HepG2 (cell line): ENCODE results near the gene EEPD1. TPM values are rescaled to one million over a fixed set of nuclear protein-coding genes. Genes with fewer than 3 reads are reported as not detected.

ENCODE experiments used
- CENPX ChIP-seq: sonication (generic); formaldehyde crosslinking; IDR thresholded peaks from 2 replicates; pipeline ENCODE4 v1.9.0; 2021; ENCODE audit warnings: mild to moderate bottlenecking, missing genetic modification reagents, moderate library complexity
- EP300 ChIP-seq, 3 experiments: sonication (generic) in 1 of 3; formaldehyde crosslinking in 1 of 3; IDR thresholded peaks; 2 replicates each; pipeline versions ENCODE4 v1.5.1 to v1.6.1; 2011 to 2020; ENCODE audit warnings: low read depth in 2 of 3, low read length in 2 of 3, borderline replicate concordance in 1 of 3, improper control_type of control experiment in 1 of 3, mild to moderate bottlenecking in 1 of 3, missing genetic modification reagents in 1 of 3, moderate library complexity in 1 of 3
- ETV5 ChIP-seq: IDR thresholded peaks from 2 replicates; pipeline ENCODE4 v1.6.1; 2018; ENCODE audit warnings: missing biosample characterization, missing genetic modification reagents, inconsistent platforms, borderline replicate concordance
- FOSL1 ChIP-seq: sonication (generic); formaldehyde crosslinking; IDR thresholded peaks from 2 replicates; pipeline ENCODE4 v1.9.0; 2021; ENCODE audit warnings: missing genetic modification reagents, borderline replicate concordance
- PCBP1 ChIP-seq: fragments of 200-400 bp; formaldehyde crosslinking; IDR thresholded peaks from 2 replicates; pipeline ENCODE4 v1.6.1; 2017; ENCODE audit warnings: mild to moderate bottlenecking, low read depth, low read length, borderline replicate concordance
- POLR2AphosphoS2 ChIP-seq: IDR thresholded peaks from 2 replicates; pipeline ENCODE4 v1.6.1; 2011; ENCODE audit warnings: low read depth, low read length, improper control_type of control experiment
- RELA ChIP-seq: sonication (generic); formaldehyde crosslinking; IDR thresholded peaks from 2 replicates; pipeline ENCODE4 v1.4.0; 2020; ENCODE audit warnings: missing genetic modification reagents
- SRY ChIP-seq: sonication (generic); formaldehyde crosslinking; IDR thresholded peaks from 2 replicates; pipeline ENCODE4 v1.8.0; 2022; ENCODE audit warnings: mild to moderate bottlenecking, missing genetic modification reagents
- SYNCRIP ChIP-seq: fragments of 200-400 bp; formaldehyde crosslinking; IDR thresholded peaks from 2 replicates; pipeline ENCODE4 v1.6.1; 2018; ENCODE audit warnings: mild to moderate bottlenecking, low read depth, low read length; ENCODE audit not compliant: insufficient read depth
- TEAD2 ChIP-seq: sonication (generic); formaldehyde crosslinking; IDR thresholded peaks from 2 replicates; pipeline ENCODE4 v1.9.0; 2021; ENCODE audit warnings: missing genetic modification reagents
- ZBTB42 ChIP-seq: sonication (generic); formaldehyde crosslinking; IDR thresholded peaks from 2 replicates; pipeline ENCODE4 v1.5.0; 2020; ENCODE audit warnings: mild to moderate bottlenecking, missing genetic modification reagents
- ZNF550 ChIP-seq: sonication (generic); formaldehyde crosslinking; IDR thresholded peaks from 2 replicates; pipeline ENCODE4 v1.4.0; 2020; ENCODE audit warnings: mild to moderate bottlenecking, missing genetic modification reagents, borderline replicate concordance
- ZNF782 ChIP-seq: sonication (generic); formaldehyde crosslinking; IDR thresholded peaks from 2 replicates; pipeline ENCODE4 v1.4.0; 2020; ENCODE audit warnings: missing genetic modification reagents, mild to moderate bottlenecking, borderline replicate concordance
- polyA plus RNA-seq, 8 experiments: library from polyadenylated mRNA; depleted of rRNA in 3 of 8; stranded (reverse) in 7 of 8; unstranded in 1 of 8; fragments of >200 nt; fragmentation: Illumina TruSeq in 4 of 8; extraction: Trizol in 4 of 8; gene quantifications; 2 replicates each; pipeline versions ENCODE4 v1.2.1 to v1.2.3, GENCODE V29; 2011 to 2016; ENCODE audit warnings: low read depth in 4 of 8, missing spikeins in 1 of 8, mixed read lengths in 1 of 8; ENCODE audit not compliant: insufficient read depth in 1 of 8
- total RNA-seq, 5 experiments: library from RNA; depleted of rRNA; stranded (reverse); fragments of >200 nt; fragmentation: Illumina TruSeq; extraction: Trizol; gene quantifications; 2 replicates each; pipeline ENCODE4 v1.2.3, GENCODE V29; 2016; ENCODE audit warnings: low read depth in 1 of 5
- TF ChIP-seq, protein P1 (sequence below): sonication (generic); IDR thresholded peaks from 2 replicates; pipeline ENCODE4 v1.6.1; 2016; ENCODE audit warnings: low read depth, borderline replicate concordance
- TF ChIP-seq, protein P2 (sequence below), 2 experiments: sonication (generic) in 1 of 2; formaldehyde crosslinking in 1 of 2; IDR thresholded peaks; 2 replicates each; pipeline versions ENCODE4 v1.4.0 to v1.6.1; 2018 to 2020; ENCODE audit warnings: missing genetic modification reagents in 2 of 2, borderline replicate concordance in 1 of 2, low read depth in 1 of 2, mild to moderate bottlenecking in 1 of 2, missing biosample characterization in 1 of 2
- TF ChIP-seq, protein P3 (sequence below): sonication (generic); formaldehyde crosslinking; IDR thresholded peaks from 2 replicates; pipeline ENCODE4 v1.8.0; 2022; ENCODE audit warnings: mild to moderate bottlenecking, missing genetic modification reagents, moderate library complexity
- TF ChIP-seq, protein P4 (sequence below): sonication (generic); formaldehyde crosslinking; IDR thresholded peaks from 2 replicates; pipeline ENCODE4 v1.4.0; 2020; ENCODE audit warnings: mild to moderate bottlenecking, missing genetic modification reagents
- TF ChIP-seq, protein P5 (sequence below): sonication (generic); formaldehyde crosslinking; IDR thresholded peaks from 2 replicates; pipeline ENCODE4 v1.4.0; 2020; ENCODE audit warnings: missing genetic modification reagents, mild to moderate bottlenecking, borderline replicate concordance
- TF ChIP-seq, protein P6 (sequence below): sonication (generic); formaldehyde crosslinking; IDR thresholded peaks from 2 replicates; pipeline ENCODE4 v1.4.0; 2020; ENCODE audit warnings: missing genetic modification reagents

The EEPD1 gene
- total and polyA plus RNA-seq, 2 of the 13 experiments (the other 11 are each of a cell fraction or from before 2014, with no cell fraction given), result 10.1 to 16.4 TPM

DNA sequence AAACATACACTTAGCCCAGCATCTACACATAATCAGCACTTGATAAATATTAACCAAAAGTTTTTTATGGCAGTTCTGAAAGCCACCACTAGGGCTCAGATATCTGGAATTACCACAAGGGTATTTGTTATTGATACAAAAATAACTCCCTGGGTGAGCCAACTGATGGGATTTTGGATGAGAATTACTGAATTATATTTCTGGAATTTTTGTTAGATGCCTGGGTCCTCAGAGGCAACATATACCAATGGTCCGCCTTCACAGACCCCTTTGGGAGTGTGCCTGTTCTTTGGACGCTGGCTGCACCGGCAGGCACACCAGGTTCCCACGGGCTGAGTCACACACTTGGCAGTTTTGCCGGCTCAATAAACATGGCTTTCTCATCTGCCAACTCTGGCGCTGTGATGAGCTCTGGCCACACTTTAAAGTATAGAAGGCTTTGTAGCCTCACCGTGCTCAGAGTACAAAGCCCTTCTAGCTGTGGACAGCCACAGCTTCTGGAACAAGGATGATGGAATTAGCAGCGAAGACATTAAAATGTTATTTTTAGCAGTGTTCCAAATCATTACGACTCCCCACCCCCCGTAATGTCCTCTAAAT, 24.5 kb upstream of the EEPD1 start (continued):
- TF ChIP-seq, protein P1, sequence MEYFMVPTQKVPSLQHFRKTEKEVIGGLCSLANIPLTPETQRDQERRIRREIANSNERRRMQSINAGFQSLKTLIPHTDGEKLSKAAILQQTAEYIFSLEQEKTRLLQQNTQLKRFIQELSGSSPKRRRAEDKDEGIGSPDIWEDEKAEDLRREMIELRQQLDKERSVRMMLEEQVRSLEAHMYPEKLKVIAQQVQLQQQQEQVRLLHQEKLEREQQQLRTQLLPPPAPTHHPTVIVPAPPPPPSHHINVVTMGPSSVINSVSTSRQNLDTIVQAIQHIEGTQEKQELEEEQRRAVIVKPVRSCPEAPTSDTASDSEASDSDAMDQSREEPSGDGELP, result peak; percentile 17; the same call in 1 of the 2 replicates
- TF ChIP-seq CENPX (no peak), POLR2AphosphoS2 (no peak), PCBP1 (no peak), ZNF782 (CRISPR knock-in tag) (no peak), TEAD2 (CRISPR knock-in tag) (no peak), ETV5 (no peak), FOSL1 (peak; percentile 33; the same call in 1 of the 2 replicates), ZBTB42 (CRISPR knock-in tag) (no peak), RELA (CRISPR knock-in tag) (no peak), SRY (CRISPR knock-in tag) (no peak), ZNF550 (CRISPR knock-in tag) (no peak), SYNCRIP (no peak), EP300 (IDR thresholded peaks at IDR 0.05; ENCODE audit: low read depth in 2 of 2, low read length in 2 of 2) (no peak), EP300 (CRISPR knock-in tag; IDR thresholded peaks at IDR 0.05; ENCODE audit: borderline replicate concordance) (no peak)
- TF ChIP-seq, protein P2, sequence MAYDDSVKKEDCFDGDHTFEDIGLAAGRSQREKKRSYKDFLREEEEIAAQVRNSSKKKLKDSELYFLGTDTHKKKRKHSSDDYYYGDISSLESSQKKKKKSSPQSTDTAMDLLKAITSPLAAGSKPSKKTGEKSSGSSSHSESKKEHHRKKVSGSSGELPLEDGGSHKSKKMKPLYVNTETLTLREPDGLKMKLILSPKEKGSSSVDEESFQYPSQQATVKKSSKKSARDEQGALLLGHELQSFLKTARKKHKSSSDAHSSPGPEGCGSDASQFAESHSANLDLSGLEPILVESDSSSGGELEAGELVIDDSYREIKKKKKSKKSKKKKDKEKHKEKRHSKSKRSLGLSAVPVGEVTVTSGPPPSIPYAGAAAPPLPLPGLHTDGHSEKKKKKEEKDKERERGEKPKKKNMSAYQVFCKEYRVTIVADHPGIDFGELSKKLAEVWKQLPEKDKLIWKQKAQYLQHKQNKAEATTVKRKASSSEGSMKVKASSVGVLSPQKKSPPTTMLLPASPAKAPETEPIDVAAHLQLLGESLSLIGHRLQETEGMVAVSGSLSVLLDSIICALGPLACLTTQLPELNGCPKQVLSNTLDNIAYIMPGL (CRISPR knock-in tag; IDR thresholded peaks at IDR 0.05; ENCODE audit: borderline replicate concordance in 1 of 2, low read depth in 1 of 2), result 0 out of 4 replicates have a peak, but pooled peaks of 1 of the 2 experiments have one; percentile 22
- TF ChIP-seq, protein P3, sequence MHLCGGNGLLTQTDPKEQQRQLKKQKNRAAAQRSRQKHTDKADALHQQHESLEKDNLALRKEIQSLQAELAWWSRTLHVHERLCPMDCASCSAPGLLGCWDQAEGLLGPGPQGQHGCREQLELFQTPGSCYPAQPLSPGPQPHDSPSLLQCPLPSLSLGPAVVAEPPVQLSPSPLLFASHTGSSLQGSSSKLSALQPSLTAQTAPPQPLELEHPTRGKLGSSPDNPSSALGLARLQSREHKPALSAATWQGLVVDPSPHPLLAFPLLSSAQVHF (CRISPR knock-in tag), result no peak
- TF ChIP-seq, protein P4, sequence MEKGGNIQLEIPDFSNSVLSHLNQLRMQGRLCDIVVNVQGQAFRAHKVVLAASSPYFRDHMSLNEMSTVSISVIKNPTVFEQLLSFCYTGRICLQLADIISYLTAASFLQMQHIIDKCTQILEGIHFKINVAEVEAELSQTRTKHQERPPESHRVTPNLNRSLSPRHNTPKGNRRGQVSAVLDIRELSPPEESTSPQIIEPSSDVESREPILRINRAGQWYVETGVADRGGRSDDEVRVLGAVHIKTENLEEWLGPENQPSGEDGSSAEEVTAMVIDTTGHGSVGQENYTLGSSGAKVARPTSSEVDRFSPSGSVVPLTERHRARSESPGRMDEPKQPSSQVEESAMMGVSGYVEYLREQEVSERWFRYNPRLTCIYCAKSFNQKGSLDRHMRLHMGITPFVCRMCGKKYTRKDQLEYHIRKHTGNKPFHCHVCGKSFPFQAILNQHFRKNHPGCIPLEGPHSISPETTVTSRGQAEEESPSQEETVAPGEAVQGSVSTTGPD (CRISPR knock-in tag), result peak; percentile 76
- TF ChIP-seq, protein P5, sequence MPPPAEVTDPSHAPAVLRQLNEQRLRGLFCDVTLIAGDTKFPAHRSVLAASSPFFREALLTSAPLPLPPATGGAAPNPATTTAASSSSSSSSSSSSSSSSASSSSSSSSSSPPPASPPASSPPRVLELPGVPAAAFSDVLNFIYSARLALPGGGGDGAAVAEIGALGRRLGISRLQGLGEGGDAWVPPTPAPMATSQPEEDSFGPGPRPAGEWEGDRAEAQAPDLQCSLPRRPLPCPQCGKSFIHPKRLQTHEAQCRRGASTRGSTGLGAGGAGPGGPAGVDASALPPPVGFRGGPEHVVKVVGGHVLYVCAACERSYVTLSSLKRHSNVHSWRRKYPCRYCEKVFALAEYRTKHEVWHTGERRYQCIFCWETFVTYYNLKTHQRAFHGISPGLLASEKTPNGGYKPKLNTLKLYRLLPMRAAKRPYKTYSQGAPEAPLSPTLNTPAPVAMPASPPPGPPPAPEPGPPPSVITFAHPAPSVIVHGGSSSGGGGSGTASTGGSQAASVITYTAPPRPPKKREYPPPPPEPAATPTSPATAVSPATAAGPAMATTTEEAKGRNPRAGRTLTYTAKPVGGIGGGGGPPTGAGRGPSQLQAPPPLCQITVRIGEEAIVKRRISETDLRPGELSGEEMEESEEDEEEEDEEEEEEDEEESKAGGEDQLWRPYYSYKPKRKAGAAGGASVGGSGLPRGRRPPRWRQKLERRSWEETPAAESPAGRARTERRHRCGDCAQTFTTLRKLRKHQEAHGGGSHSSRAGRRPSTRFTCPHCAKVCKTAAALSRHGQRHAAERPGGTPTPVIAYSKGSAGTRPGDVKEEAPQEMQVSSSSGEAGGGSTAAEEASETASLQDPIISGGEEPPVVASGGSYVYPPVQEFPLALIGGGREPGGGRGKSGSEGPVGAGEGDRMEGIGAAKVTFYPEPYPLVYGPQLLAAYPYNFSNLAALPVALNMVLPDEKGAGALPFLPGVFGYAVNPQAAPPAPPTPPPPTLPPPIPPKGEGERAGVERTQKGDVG (CRISPR knock-in tag), result no peak
- TF ChIP-seq, protein P6, sequence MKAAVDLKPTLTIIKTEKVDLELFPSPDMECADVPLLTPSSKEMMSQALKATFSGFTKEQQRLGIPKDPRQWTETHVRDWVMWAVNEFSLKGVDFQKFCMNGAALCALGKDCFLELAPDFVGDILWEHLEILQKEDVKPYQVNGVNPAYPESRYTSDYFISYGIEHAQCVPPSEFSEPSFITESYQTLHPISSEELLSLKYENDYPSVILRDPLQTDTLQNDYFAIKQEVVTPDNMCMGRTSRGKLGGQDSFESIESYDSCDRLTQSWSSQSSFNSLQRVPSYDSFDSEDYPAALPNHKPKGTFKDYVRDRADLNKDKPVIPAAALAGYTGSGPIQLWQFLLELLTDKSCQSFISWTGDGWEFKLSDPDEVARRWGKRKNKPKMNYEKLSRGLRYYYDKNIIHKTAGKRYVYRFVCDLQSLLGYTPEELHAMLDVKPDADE (CRISPR knock-in tag), result no peak
